HepG2 (cell line): Measurements from ENCODE around the gene CCDC117. TPM values are rescaled to one million over a fixed set of nuclear protein-coding genes. Genes with fewer than 3 reads are reported as not detected.
A peak's percentile ranks its signal among the peaks of the same experiment; 100 is the strongest.

Experiments used
- BCL6 ChIP-seq: IDR thresholded peaks from 2 replicates; pipeline ENCODE4 v1.6.1; 2016; ENCODE audit warnings: missing genetic modification reagents, missing compliant biosample characterization
- JUNB ChIP-seq: sonication (generic); formaldehyde crosslinking; IDR thresholded peaks from 2 replicates; pipeline ENCODE4 v1.8.0; 2022; ENCODE audit warnings: missing genetic modification reagents, mild to moderate bottlenecking, borderline replicate concordance
- KDM5B ChIP-seq: sonication (generic); formaldehyde crosslinking; IDR thresholded peaks from 2 replicates; pipeline ENCODE4 v1.4.0; 2020; ENCODE audit warnings: missing genetic modification reagents, mild to moderate bottlenecking, borderline replicate concordance
- NAIF1 ChIP-seq: sonication (generic); formaldehyde crosslinking; IDR thresholded peaks from 2 replicates; pipeline ENCODE4 v1.5.0; 2020; ENCODE audit warnings: mild to moderate bottlenecking, missing genetic modification reagents, borderline replicate concordance
- NFIC ChIP-seq: IDR thresholded peaks from 2 replicates; pipeline ENCODE4 v1.6.1; 2012; ENCODE audit warnings: mild to moderate bottlenecking, low read length, inconsistent platforms
- PHF21A ChIP-seq: sonication (generic); formaldehyde crosslinking; IDR thresholded peaks from 2 replicates; pipeline ENCODE4 v1.5.0; 2020; ENCODE audit warnings: mild to moderate bottlenecking, missing genetic modification reagents
- PITX1 ChIP-seq: sonication (generic); formaldehyde crosslinking; IDR thresholded peaks from 2 replicates; pipeline ENCODE4 v1.5.1; 2020; ENCODE audit warnings: mild to moderate bottlenecking, missing genetic modification reagents
- POLR2AphosphoS2 ChIP-seq: IDR thresholded peaks from 2 replicates; pipeline ENCODE4 v1.6.1; 2011; ENCODE audit warnings: low read depth, low read length, improper control_type of control experiment
- SP5 ChIP-seq: IDR thresholded peaks from 2 replicates; pipeline ENCODE4 v1.6.1; 2016; ENCODE audit warnings: low read depth, borderline replicate concordance
- TOE1 ChIP-seq: sonication (generic); formaldehyde crosslinking; IDR thresholded peaks from 2 replicates; pipeline ENCODE4 v1.4.0; 2020; ENCODE audit warnings: mild to moderate bottlenecking, missing genetic modification reagents
- ZNF230 ChIP-seq: sonication (generic); formaldehyde crosslinking; IDR thresholded peaks from 2 replicates; pipeline ENCODE4 v1.4.0; 2020; ENCODE audit warnings: mild to moderate bottlenecking, missing genetic modification reagents
- ZNF329 ChIP-seq: sonication (generic); formaldehyde crosslinking; IDR thresholded peaks from 2 replicates; pipeline ENCODE4 v1.9.0; 2021; ENCODE audit warnings: low read depth, mild to moderate bottlenecking, missing genetic modification reagents
- ZNF350 ChIP-seq: sonication (generic); formaldehyde crosslinking; IDR thresholded peaks from 2 replicates; pipeline ENCODE4 v1.4.0; 2020; ENCODE audit warnings: mild to moderate bottlenecking, low read depth, missing genetic modification reagents, borderline replicate concordance
- ZNF713 ChIP-seq: sonication (generic); formaldehyde crosslinking; IDR thresholded peaks from 2 replicates; pipeline ENCODE4 v1.4.0; 2020; ENCODE audit warnings: mild to moderate bottlenecking, missing genetic modification reagents
- polyA plus RNA-seq, 8 experiments: library from polyadenylated mRNA; depleted of rRNA in 3 of 8; stranded (reverse) in 7 of 8; unstranded in 1 of 8; fragments of >200 nt; fragmentation: Illumina TruSeq in 4 of 8; extraction: Trizol in 4 of 8; gene quantifications; 2 replicates each; pipeline versions ENCODE4 v1.2.1 to v1.2.3, GENCODE V29; 2011 to 2016; ENCODE audit warnings: low read depth in 4 of 8, missing spikeins in 1 of 8, mixed read lengths in 1 of 8; ENCODE audit not compliant: insufficient read depth in 1 of 8
- total RNA-seq, 5 experiments: library from RNA; depleted of rRNA; stranded (reverse); fragments of >200 nt; fragmentation: Illumina TruSeq; extraction: Trizol; gene quantifications; 2 replicates each; pipeline ENCODE4 v1.2.3, GENCODE V29; 2016; ENCODE audit warnings: low read depth in 1 of 5
- TF ChIP-seq, protein P1 (sequence below): sonication (generic); formaldehyde crosslinking; IDR thresholded peaks from 2 replicates; pipeline ENCODE4 v1.4.0; 2020; ENCODE audit warnings: missing genetic modification reagents, borderline replicate concordance
- TF ChIP-seq, protein P2 (sequence below): sonication (generic); formaldehyde crosslinking; conservative IDR thresholded peaks from 2 replicates; pipeline ENCODE4 v1.4.0; 2020; ENCODE audit warnings: missing genetic modification reagents
- TF ChIP-seq, protein P3 (sequence below): sonication (generic); formaldehyde crosslinking; conservative IDR thresholded peaks from 2 replicates; pipeline ENCODE4 v1.8.0; 2022; ENCODE audit warnings: low read depth, missing genetic modification reagents
- TF ChIP-seq, protein P4 (sequence below): sonication (generic); formaldehyde crosslinking; IDR thresholded peaks from 2 replicates; pipeline ENCODE4 v1.5.1; 2020; ENCODE audit warnings: missing genetic modification reagents, mild to moderate bottlenecking, borderline replicate concordance
- TF ChIP-seq, protein P5 (sequence below): sonication (generic); formaldehyde crosslinking; IDR thresholded peaks from 2 replicates; pipeline ENCODE4 v1.4.0; 2020; ENCODE audit warnings: missing genetic modification reagents

The CCDC117 gene
- total and polyA plus RNA-seq, 2 of the 13 experiments (the other 11 are each of a cell fraction or from before 2014, with no cell fraction given) = 12.6 to 34.2 TPM

DNA sequence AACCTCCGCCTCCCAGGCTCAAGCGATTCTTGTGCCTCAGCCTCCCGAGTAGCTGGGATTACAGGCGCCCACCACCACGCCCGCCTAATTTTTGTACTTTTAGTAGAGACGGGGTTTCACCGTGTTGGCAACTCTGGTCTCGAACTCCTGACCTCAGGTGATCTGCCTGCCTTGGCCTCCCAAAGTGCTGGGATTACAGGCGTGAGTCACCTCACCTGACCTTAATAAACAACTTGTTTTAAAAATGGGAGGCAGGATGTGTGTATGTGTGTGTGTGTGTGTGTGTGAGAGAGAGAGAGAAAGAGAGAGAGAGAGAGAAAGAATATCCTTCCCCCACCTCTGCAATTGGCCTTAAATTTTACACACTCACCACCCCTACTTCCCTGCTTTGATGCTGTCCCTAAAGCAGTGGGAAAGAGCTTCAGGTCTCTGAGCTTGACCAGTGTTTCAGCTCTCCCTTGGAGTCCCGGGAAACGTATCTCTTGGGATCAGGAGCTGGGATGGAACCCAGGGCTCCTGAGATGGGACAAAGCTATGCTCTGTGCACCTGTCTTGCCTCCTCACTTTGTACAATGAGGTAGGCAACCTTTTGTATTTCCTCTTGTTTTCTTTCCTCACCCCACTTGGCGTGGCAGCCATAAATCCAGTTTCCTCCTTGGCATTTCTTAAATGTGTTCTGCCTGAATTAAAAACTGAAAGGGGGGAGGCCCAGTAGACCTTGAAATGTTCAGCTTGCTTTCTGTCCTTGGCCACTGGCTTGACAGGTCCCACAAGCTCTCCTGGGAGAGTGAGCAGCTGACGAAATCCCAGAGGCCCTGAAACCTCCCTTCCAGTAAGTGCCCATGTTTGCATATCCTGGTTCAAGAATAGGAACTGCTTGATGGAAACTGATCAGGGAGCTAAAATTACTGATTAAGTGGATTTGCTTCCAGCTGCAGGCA lies 45.7 kb downstream of the CCDC117 start (continued):
- TF ChIP-seq TOE1 (CRISPR knock-in tag) (no peak), POLR2AphosphoS2 (no peak), BCL6 (peak; percentile 76; the same call in 1 of the 2 replicates), PITX1 (CRISPR knock-in tag) (0 out of 2 replicates have a peak, but pooled peaks have one; percentile 46), NFIC (0 out of 2 replicates have a peak, but pooled peaks have one; percentile 55), ZNF713 (CRISPR knock-in tag) (0 out of 2 replicates have a peak, but pooled peaks have one; percentile 55), SP5 (CRISPR knock-in tag) (peak; percentile 23; the same call in 1 of the 2 replicates), ZNF350 (CRISPR knock-in tag) (peak; percentile 79), KDM5B (CRISPR knock-in tag) (no peak), JUNB (CRISPR knock-in tag) (peak; percentile 54; the same call in 1 of the 2 replicates), PHF21A (peak; percentile 30; the same call in 1 of the 2 replicates), ZNF329 (CRISPR knock-in tag) (no peak), ZNF230 (CRISPR knock-in tag) (no peak), NAIF1 (CRISPR knock-in tag) (peak; percentile 73; the same call in 1 of the 2 replicates)
- TF ChIP-seq, protein P1, sequence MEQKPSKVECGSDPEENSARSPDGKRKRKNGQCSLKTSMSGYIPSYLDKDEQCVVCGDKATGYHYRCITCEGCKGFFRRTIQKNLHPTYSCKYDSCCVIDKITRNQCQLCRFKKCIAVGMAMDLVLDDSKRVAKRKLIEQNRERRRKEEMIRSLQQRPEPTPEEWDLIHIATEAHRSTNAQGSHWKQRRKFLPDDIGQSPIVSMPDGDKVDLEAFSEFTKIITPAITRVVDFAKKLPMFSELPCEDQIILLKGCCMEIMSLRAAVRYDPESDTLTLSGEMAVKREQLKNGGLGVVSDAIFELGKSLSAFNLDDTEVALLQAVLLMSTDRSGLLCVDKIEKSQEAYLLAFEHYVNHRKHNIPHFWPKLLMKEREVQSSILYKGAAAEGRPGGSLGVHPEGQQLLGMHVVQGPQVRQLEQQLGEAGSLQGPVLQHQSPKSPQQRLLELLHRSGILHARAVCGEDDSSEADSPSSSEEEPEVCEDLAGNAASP (CRISPR knock-in tag) = peak; percentile 96
- TF ChIP-seq, protein P2, sequence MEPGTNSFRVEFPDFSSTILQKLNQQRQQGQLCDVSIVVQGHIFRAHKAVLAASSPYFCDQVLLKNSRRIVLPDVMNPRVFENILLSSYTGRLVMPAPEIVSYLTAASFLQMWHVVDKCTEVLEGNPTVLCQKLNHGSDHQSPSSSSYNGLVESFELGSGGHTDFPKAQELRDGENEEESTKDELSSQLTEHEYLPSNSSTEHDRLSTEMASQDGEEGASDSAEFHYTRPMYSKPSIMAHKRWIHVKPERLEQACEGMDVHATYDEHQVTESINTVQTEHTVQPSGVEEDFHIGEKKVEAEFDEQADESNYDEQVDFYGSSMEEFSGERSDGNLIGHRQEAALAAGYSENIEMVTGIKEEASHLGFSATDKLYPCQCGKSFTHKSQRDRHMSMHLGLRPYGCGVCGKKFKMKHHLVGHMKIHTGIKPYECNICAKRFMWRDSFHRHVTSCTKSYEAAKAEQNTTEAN = peak; percentile 76; the same call in 1 of the 2 replicates
- TF ChIP-seq, protein P3, sequence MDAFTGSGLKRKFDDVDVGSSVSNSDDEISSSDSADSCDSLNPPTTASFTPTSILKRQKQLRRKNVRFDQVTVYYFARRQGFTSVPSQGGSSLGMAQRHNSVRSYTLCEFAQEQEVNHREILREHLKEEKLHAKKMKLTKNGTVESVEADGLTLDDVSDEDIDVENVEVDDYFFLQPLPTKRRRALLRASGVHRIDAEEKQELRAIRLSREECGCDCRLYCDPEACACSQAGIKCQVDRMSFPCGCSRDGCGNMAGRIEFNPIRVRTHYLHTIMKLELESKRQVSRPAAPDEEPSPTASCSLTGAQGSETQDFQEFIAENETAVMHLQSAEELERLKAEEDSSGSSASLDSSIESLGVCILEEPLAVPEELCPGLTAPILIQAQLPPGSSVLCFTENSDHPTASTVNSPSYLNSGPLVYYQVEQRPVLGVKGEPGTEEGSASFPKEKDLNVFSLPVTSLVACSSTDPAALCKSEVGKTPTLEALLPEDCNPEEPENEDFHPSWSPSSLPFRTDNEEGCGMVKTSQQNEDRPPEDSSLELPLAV (CRISPR knock-in tag) = no peak
- TF ChIP-seq, protein P4, sequence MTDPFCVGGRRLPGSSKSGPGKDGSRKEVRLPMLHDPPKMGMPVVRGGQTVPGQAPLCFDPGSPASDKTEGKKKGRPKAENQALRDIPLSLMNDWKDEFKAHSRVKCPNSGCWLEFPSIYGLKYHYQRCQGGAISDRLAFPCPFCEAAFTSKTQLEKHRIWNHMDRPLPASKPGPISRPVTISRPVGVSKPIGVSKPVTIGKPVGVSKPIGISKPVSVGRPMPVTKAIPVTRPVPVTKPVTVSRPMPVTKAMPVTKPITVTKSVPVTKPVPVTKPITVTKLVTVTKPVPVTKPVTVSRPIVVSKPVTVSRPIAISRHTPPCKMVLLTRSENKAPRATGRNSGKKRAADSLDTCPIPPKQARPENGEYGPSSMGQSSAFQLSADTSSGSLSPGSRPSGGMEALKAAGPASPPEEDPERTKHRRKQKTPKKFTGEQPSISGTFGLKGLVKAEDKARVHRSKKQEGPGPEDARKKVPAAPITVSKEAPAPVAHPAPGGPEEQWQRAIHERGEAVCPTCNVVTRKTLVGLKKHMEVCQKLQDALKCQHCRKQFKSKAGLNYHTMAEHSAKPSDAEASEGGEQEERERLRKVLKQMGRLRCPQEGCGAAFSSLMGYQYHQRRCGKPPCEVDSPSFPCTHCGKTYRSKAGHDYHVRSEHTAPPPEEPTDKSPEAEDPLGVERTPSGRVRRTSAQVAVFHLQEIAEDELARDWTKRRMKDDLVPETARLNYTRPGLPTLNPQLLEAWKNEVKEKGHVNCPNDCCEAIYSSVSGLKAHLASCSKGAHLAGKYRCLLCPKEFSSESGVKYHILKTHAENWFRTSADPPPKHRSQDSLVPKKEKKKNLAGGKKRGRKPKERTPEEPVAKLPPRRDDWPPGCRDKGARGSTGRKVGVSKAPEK (CRISPR knock-in tag) = no peak; the same call in 1 of the 2 replicates
- TF ChIP-seq, protein P5, sequence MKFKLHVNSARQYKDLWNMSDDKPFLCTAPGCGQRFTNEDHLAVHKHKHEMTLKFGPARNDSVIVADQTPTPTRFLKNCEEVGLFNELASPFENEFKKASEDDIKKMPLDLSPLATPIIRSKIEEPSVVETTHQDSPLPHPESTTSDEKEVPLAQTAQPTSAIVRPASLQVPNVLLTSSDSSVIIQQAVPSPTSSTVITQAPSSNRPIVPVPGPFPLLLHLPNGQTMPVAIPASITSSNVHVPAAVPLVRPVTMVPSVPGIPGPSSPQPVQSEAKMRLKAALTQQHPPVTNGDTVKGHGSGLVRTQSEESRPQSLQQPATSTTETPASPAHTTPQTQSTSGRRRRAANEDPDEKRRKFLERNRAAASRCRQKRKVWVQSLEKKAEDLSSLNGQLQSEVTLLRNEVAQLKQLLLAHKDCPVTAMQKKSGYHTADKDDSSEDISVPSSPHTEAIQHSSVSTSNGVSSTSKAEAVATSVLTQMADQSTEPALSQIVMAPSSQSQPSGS (CRISPR knock-in tag) = peak; percentile 63; the same call in 1 of the 2 replicates
